Bronchial epithelial cell (primary cell): ENCODE data around the gene SNX3. TPM values are rescaled to one million over a fixed set of nuclear protein-coding genes. Genes with fewer than 3 reads are reported as not detected.
A peak's percentile ranks its signal among the peaks of the same experiment; 100 is the strongest.

ENCODE experiments used
- DNase-seq: peaks from one replicate; pipeline ENCODE4 v3.0.0-alpha.2; 2010; ENCODE audit warnings: low read depth
- FAIRE-seq: peaks from 2 replicates; lab custom pipeline; 2011; peaks lifted over from hg19 to GRCh38; lab: Jason Lieb, UNC
- H3K27me3 ChIP-seq: 2 replicates; pipeline ENCODE4 v1.5.1; 2011; ENCODE audit warnings: low read length; ENCODE audit not compliant: control insufficient read depth, insufficient read depth
- H3K36me3 ChIP-seq: 2 replicates; pipeline ENCODE4 v1.5.1; 2011; ENCODE audit warnings: low read length; ENCODE audit not compliant: control insufficient read depth, insufficient read depth
- H3K4me3 ChIP-seq: 2 replicates; pipeline ENCODE4 v1.5.1; 2011; ENCODE audit warnings: mild to moderate bottlenecking, low read depth, low read length, control low read depth
- total RNA-seq: library from RNA; depleted of rRNA; stranded (reverse); fragments of >200 nt; gene quantifications from 2 replicates; pipeline ENCODE4 v1.2.1, GENCODE V29; 2014
- TF ChIP-seq, protein P1 (sequence below): IDR thresholded peaks from 2 replicates; pipeline ENCODE4 v1.5.1; 2011; ENCODE audit warnings: mild to moderate bottlenecking, moderate library complexity, low read length, control low read depth, inconsistent platforms; ENCODE audit not compliant: insufficient read depth, severe bottlenecking

SNX3 gene
- total RNA-seq, 1 donor from 2014 or later, result 180 TPM

DNA sequence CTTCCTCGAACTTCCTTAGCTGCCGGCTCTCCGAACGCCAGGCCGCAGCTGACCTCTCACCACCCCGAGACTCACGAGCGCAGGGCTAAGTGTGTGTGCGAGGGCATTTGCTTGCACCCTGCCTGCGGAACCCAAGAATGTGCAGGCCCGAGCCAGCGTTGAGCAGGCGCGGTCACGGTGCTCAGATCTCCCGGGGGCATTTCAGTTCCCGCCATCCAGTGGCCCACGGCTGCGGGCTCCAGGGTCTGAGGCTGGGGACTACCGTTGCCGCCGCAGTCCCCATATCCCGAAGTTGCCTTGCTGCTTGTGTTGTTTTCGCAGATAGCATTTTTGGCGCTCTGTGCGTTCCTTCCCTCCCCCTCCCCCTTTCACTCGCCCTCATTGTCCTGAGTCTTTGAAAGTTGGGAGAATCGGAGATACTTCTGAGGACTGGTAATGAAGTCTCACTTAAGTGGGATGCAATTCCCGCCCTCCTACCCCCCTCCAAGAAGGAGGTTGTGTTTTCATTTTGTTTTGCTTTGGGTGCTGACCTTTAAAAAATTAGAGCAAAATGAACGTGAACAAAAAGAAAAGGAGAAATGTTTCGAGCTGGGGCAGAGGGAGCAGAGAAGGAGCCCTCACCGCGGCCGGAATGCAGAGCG, 93.3 kb downstream of the SNX3 start:
- no peaks in the 10 kb centered on the region for H3K36me3 ChIP-seq
- H3K27me3 ChIP-seq, result peaks cover 82% of the 10 kb centered on the region
- FAIRE-seq, result no peak
- TF ChIP-seq, protein P1, sequence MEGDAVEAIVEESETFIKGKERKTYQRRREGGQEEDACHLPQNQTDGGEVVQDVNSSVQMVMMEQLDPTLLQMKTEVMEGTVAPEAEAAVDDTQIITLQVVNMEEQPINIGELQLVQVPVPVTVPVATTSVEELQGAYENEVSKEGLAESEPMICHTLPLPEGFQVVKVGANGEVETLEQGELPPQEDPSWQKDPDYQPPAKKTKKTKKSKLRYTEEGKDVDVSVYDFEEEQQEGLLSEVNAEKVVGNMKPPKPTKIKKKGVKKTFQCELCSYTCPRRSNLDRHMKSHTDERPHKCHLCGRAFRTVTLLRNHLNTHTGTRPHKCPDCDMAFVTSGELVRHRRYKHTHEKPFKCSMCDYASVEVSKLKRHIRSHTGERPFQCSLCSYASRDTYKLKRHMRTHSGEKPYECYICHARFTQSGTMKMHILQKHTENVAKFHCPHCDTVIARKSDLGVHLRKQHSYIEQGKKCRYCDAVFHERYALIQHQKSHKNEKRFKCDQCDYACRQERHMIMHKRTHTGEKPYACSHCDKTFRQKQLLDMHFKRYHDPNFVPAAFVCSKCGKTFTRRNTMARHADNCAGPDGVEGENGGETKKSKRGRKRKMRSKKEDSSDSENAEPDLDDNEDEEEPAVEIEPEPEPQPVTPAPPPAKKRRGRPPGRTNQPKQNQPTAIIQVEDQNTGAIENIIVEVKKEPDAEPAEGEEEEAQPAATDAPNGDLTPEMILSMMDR, result no peak
- no peak for DNase-seq
- no peak overlapping the region for H3K4me3 ChIP-seq

DNA sequence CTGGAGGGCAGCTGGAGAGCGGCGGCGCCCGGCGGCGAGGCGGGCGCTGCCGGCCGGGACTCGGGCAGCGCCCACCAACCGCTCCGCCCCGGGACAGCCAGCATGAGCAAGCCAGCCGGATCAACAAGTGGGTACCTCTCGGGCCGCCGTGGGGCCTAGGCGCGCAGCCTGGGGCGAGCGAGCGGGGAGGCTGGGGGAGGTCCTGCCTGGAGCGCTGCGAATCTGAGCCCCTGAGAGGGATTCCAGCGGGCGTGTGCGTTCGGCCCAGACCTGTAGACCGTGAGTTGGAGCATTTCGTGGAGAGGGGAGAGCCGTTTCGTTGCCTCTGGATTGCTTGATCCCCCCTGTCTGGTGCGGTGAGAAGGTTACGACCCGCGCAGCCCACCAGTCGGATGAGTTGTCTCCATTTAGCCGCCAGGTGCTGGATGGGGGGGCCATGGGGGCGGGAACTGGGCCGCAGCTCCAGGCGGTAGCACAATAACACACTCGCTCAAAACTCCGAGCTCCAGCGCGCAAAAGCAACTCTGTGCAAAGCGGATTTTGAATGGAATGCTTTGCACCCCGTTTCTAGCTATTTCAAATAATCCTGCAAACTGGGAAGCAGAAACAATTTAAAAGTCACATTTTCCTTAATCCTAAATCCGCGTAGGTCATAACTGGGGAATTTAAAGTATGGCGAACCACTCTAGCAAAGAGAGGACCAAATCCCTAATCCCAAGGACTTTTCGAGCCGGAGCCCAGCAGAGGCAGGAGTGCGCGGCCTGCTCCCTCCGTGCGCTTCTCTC, 94.0 kb downstream of the SNX3 start:
- no peak overlapping the region for H3K4me3 ChIP-seq
- DNase-seq, result no peak
- H3K27me3 ChIP-seq, result peaks cover 83% of the 10 kb centered on the region
- no peak for FAIRE-seq
- TF ChIP-seq, protein P1, result no peak
- no peaks in the 10 kb centered on the region for H3K36me3 ChIP-seq

DNA sequence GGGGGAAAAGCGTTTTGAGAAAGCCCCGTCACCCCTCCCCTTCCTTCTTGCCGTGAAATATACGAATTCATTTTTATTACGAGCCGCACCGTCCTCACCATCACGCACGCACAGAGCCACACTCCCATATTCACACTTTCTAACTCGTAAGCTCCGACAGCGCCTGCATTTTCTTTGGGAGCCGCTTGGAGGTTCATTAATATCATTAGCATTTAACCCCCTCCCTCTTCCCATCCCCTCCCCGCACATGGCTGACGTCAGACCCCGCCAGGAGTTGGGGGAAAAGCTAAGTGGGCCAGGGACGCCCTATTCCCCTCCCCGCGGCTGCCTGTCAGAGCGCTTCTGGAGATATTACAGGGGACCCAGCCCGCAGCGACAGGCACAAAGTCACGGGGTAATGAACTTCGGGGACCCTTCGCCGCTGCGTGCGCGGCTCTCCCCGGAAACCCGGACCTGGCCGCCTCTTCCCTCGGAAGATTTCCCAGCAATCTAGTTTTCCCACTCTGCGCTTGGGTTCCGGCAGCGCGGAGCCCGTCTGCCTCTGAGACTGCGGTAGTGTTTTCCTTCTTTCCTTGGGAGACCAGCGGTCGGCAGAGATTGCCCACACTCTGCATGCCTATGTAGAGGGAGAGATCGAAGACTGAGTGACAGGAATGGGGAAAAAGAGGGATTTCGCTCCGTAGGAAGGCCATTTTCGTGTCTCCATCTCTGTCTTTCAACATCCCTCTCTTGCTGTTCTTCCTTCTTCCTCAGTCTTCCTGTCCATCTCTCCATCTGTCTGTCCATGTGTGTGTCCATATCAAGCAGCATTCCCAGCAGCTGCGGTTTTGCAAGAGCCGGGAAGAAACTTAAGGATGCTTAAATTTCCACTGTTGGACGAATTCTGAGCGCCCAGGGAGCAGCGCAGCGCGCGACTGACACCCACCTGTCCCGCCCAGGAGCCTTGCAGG, 94.9 kb downstream of the SNX3 start, which contains the start of gene NR2E1:
TSS of gene NR2E1 (plus strand) at position 309 of the 950 bp plus-strand sequence. CDS start 744 bp downstream, outside the sequence.
- DNase-seq (peak; percentile 7), FAIRE-seq (no peak)
- no peak within 1 kb of the TSS for H3K4me3 ChIP-seq
- H3K27me3 ChIP-seq, result peaks cover 85% of the 10 kb centered on the region
- H3K36me3 ChIP-seq, result no peaks in the 10 kb centered on the region
- TF ChIP-seq, protein P1, result no peak

DNA sequence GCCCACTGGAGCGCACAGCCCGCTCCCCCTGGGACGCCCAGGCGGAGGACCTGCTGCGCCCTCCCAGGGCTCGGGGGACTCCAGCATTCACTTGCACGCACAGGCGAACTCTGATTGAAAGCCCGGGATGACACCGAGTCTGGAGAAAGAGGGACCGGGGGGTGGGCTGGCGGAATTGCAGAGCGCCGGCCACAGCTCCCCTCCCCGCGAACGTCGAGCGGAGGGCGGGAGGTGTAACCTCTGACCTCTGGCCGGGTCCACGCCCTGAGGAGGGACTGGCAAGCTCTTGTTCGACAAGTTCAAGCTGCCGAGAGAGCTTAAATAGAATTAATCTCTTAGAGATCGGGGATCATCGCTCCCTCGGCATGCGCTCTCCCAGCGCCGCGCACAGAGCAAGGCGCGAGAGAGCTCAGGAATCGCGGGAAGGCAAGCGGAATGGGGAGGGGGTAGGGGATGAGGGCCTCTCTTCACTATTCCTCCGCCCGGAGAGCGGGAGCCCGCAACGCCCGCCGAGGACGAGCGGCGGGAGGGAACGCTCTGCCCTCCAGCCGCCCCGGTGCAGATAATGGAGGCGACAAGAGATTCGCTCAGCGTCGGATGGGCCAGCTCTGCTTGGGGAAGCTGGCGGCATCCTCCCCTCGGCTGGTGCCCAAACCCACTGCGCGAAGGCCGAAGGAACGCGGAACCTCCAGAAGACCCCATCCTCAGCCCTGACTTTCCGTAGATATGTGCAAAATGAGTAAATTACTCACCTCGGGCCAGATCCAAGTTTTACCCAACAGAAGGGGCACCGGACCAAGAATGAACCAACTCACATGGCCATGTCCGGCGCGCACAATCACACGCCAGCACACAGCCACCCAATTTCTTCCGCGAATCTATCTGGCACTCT, 95.8 kb downstream of the SNX3 start:
- TF ChIP-seq, protein P1, result no peak
- FAIRE-seq (no peak), DNase-seq (no peak)
- Histone ChIP-seq H3K36me3 (no peaks in the 10 kb centered on the region), H3K27me3 (peaks cover 85% of the 10 kb centered on the region), H3K4me3 (no peak overlapping the region)

DNA sequence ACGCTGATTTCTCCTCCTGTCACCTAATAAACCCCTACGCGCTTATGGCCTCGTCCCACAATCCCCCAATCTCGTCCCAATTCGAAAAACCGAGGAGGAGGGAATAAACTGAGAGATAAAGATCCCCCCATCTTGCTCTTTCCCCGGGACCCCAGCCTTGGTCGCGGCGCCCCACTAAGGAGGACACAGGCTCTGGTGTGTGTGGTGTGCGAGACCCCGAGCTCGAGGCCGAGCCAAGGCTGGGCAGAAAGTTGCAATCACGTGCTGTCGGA, 96.4 kb downstream of the SNX3 start:
- DNase-seq (no peak), FAIRE-seq (no peak)
- Histone ChIP-seq H3K4me3 (no peak overlapping the region), H3K36me3 (no peaks in the 10 kb centered on the region), H3K27me3 (peaks cover 84% of the 10 kb centered on the region)
- TF ChIP-seq, protein P1, result no peak
